AG09319 (cell line): Measurements from ENCODE around the gene ADRA2A.

Experiments used
- DNase-seq: peaks from one replicate; pipeline ENCODE4 v3.0.0-alpha.2; 2010; ENCODE audit warnings: low read depth; ENCODE audit errors: extremely low read depth
- TF ChIP-seq, protein P1 (sequence below): IDR thresholded peaks from 2 replicates; pipeline ENCODE4 v1.5.1; 2011; ENCODE audit warnings: low read depth, mild to moderate bottlenecking, inconsistent platforms, low read length, moderate library complexity

ADRA2A gene

DNA sequence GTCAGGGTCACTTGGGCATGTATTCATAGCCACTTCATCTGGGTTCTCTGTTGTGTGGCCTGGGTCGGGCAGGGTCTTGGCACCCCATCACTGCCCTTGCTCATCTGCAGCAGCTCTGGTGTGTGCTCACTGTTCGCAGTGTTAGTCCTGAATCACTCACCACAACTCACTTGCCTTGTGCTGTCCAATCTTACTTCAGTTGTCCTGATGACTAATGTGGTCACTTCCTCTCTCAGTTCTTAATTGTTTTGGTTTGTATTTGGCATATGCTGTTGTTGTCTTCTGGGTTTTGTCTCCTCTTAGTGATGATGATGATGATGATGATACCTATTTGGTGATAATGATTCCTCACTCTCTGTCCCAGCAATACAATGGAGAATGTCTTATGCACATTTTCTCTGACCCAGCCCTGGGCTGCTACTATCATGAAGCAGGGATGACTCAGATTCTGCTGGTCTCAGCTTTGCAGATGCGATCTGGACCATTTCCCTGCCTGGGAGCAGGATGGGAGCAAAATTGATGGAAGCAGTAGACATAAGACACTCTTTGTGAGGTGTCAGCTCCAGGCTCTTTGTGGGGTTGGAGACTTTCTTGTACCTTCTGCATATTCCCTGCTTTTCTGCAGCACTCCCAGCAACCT lies 17.0 kb downstream of the ADRA2A start:
- no peak for DNase-seq
- TF ChIP-seq, protein P1, sequence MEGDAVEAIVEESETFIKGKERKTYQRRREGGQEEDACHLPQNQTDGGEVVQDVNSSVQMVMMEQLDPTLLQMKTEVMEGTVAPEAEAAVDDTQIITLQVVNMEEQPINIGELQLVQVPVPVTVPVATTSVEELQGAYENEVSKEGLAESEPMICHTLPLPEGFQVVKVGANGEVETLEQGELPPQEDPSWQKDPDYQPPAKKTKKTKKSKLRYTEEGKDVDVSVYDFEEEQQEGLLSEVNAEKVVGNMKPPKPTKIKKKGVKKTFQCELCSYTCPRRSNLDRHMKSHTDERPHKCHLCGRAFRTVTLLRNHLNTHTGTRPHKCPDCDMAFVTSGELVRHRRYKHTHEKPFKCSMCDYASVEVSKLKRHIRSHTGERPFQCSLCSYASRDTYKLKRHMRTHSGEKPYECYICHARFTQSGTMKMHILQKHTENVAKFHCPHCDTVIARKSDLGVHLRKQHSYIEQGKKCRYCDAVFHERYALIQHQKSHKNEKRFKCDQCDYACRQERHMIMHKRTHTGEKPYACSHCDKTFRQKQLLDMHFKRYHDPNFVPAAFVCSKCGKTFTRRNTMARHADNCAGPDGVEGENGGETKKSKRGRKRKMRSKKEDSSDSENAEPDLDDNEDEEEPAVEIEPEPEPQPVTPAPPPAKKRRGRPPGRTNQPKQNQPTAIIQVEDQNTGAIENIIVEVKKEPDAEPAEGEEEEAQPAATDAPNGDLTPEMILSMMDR, result no peak

DNA sequence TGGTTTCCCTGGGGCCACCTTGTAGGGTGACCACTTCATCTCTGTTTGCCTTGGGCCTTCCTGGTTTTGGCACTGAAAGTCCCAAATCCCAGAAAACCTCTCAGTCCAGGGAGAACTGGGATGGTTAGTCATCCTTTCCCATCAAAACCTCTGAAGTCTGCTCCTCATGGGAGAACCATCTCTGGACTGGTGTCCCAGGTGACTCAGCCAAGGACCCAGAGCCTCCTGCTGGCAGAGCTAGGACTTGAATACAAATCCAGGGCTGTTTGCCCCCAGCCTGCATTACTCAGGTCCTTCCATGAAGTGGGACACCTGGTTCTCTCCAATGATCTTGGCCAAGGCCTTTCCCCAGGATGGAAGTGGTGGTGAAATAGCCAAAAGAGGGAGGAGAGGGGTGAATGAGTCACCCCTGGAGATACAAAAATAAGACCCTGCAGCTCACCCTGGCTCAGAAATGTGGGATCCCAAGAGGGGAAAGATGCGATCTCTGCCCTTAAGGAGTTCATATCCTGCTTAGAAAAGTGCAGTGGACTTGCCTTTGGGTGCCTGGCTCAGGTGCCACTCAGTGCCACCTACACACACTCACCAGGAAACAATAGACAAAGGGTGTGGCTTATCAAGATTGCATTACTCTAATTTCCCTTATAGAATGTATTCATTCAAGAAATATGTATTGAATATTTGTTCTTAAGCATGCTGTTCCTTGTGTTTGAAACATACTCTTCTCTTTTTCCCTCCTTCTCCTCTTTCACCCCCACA lies 22.0 kb downstream of the ADRA2A start:
- TF ChIP-seq, protein P1, result no peak; the same call in 1 of the 2 replicates

GRCh38 chr10:111100198-111100597 lies 23.4 kb downstream of the ADRA2A start:
- DNase-seq, result no peak
- TF ChIP-seq, protein P1, result no peak

More for the DNA sequence above, 22.0 kb downstream of the ADRA2A start:
- DNase-seq, result no peak

GRCh38 chr10:111101796-111102195 lies 25.0 kb downstream of the ADRA2A start:
- TF ChIP-seq, protein P1, result no peak
- DNase-seq, result no peak

- DNase-seq, result no peak
- TF ChIP-seq, protein P1, result no peak
These were observed 25.6 kb downstream of the ADRA2A start for GRCh38 chr10:111102359-111102837.

GRCh38 chr10:111103196-111103840 lies 26.5 kb downstream of the ADRA2A start:
- TF ChIP-seq, protein P1, result no peak
- DNase-seq, result no peak

GRCh38 chr10:111104811-111105210 lies 28.0 kb downstream of the ADRA2A start:
- DNase-seq, result no peak
- TF ChIP-seq, protein P1, result no peak
